ENCODE results near the gene SRC. TPM values are rescaled to one million over a fixed set of nuclear protein-coding genes. Genes with fewer than 3 reads are reported as not detected.

Gene SRC
- total and polyA plus RNA-seq, 2 of the 8 experiments (the other 6 are each of a cell fraction or from before 2014, with no cell fraction given): 27.6 to 28.8 TPM

- TF ChIP-seq, protein P1, sequence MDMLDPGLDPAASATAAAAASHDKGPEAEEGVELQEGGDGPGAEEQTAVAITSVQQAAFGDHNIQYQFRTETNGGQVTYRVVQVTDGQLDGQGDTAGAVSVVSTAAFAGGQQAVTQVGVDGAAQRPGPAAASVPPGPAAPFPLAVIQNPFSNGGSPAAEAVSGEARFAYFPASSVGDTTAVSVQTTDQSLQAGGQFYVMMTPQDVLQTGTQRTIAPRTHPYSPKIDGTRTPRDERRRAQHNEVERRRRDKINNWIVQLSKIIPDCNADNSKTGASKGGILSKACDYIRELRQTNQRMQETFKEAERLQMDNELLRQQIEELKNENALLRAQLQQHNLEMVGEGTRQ (IDR thresholded peaks at IDR 0.05; ENCODE audit: low read length): no peak
- TF ChIP-seq ASH2L (IDR thresholded peaks at IDR 0.05; ENCODE audit: low read length) (no peak), YY1 (IDR thresholded peaks at IDR 0.05; ENCODE audit: low read depth, low read length) (0 out of 2 replicates have a peak, but pooled peaks have one; percentile 28), SRF (IDR thresholded peaks at IDR 0.05; ENCODE audit: low read depth, low read length) (no peak), GTF2F1 (IDR thresholded peaks at IDR 0.05; ENCODE audit: borderline replicate concordance, low read depth, low read length) (no peak), RXRA (IDR thresholded peaks at IDR 0.05; ENCODE audit: insufficient read depth, low read depth, low read length) (no peak), POLR2A (IDR thresholded peaks at IDR 0.05; ENCODE audit: control extremely low read depth in 1 of 2, low read depth in 2 of 2, low read length in 2 of 2) (peak in 1 of 2 experiments; percentile 73; a peak in 1 of 3 replicates), BACH1 (IDR thresholded peaks at IDR 0.05; ENCODE audit: low read length) (no peak), KDM4A (IDR thresholded peaks at IDR 0.05; ENCODE audit: low read depth, low read length, severe bottlenecking) (peak; percentile 27), CREB1 (IDR thresholded peaks at IDR 0.05) (no peak), SIX5 (IDR thresholded peaks at IDR 0.05; ENCODE audit: low read depth, low read length) (no peak), SIRT6 (IDR thresholded peaks at IDR 0.05; ENCODE audit: low read length) (no peak)
Observed at GRCh38 chr20:37345339-37346235, at the start of gene SRC (continued).

All from H1 (cell line).